Keratinocyte (primary cell): ENCODE data around the gene KRTAP6-3. TPM values are rescaled to one million over a fixed set of nuclear protein-coding genes. Genes with fewer than 3 reads are reported as not detected.

Source experiments
- DNase-seq: peaks from one replicate; pipeline ENCODE4 v3.0.0-alpha.2; 2011; ENCODE audit warnings: low read depth, missing footprints, low spot score
- FAIRE-seq: peaks from 2 replicates; lab custom pipeline; 2011; peaks lifted over from hg19 to GRCh38; lab: Jason Lieb, UNC
- H2AFZ ChIP-seq: 2 replicates; pipeline ENCODE4 v1.6.0; 2012; ENCODE audit warnings: low read length, control low read depth, inconsistent platforms; ENCODE audit not compliant: control insufficient read depth
- H3K27ac ChIP-seq: 2 replicates; pipeline ENCODE4 v1.5.1; 2011; ENCODE audit warnings: low read length; ENCODE audit not compliant: control insufficient read depth, insufficient read depth
- H3K27me3 ChIP-seq: 3 replicates; pipeline ENCODE4 v1.6.0; 2011; ENCODE audit warnings: low read length; ENCODE audit not compliant: control insufficient read depth, insufficient read depth; ENCODE audit errors: extremely low read depth
- H3K36me3 ChIP-seq, 2 experiments: 2 replicates in 1 of 2; 3 replicates in 1 of 2; pipeline ENCODE4 v1.5.1; 2011; ENCODE audit warnings: low read length in 2 of 2, mild to moderate bottlenecking in 1 of 2; ENCODE audit not compliant: control insufficient read depth in 2 of 2, insufficient read depth in 2 of 2; ENCODE audit errors: extremely low read depth in 1 of 2
- H3K4me1 ChIP-seq: 3 replicates; pipeline ENCODE4 v1.5.1; 2011; ENCODE audit warnings: low read length; ENCODE audit not compliant: control insufficient read depth, insufficient read depth; ENCODE audit errors: extremely low read depth
- H3K4me2 ChIP-seq: 3 replicates; pipeline ENCODE4 v1.6.0; 2011; ENCODE audit warnings: low read depth, low read length; ENCODE audit not compliant: control insufficient read depth, insufficient read depth; ENCODE audit errors: extremely low read depth
- H3K4me3 ChIP-seq, 3 experiments: fragments of 200-600 bp in 1 of 3; sonication (generic) in 1 of 3; 2 replicates in 2 of 3; 3 replicates in 1 of 3; pipeline ENCODE4 v1.5.1; 2011 to 2016; ENCODE audit warnings: low read length in 3 of 3, mild to moderate bottlenecking in 3 of 3, control low read depth in 2 of 3, inconsistent platforms in 1 of 3, low read depth in 1 of 3, mixed read lengths in 1 of 3, mixed run types in 1 of 3, moderate library complexity in 1 of 3; ENCODE audit not compliant: control insufficient read depth in 2 of 3, insufficient read depth in 2 of 3; ENCODE audit errors: extremely low read depth in 1 of 3
- H3K79me2 ChIP-seq: 2 replicates; pipeline ENCODE4 v1.6.0; 2012; ENCODE audit warnings: low read length; ENCODE audit not compliant: control insufficient read depth, insufficient read depth
- H3K9ac ChIP-seq: 3 replicates; pipeline ENCODE4 v1.6.0; 2011; ENCODE audit warnings: low read length; ENCODE audit not compliant: control insufficient read depth, insufficient read depth; ENCODE audit errors: extremely low read depth
- H3K9me1 ChIP-seq: 3 replicates; pipeline ENCODE4 v1.6.0; 2011; ENCODE audit warnings: low read length; ENCODE audit not compliant: control insufficient read depth, insufficient read depth; ENCODE audit errors: extremely low read depth
- H3K9me3 ChIP-seq: 2 replicates; pipeline ENCODE4 v1.5.1; 2012; ENCODE audit warnings: low read depth, low read length; ENCODE audit not compliant: control insufficient read depth
- H4K20me1 ChIP-seq: 3 replicates; pipeline ENCODE4 v1.6.0; 2011; ENCODE audit warnings: low read length; ENCODE audit not compliant: control insufficient read depth, insufficient read depth; ENCODE audit errors: extremely low read depth
- CTCF ChIP-seq, 3 experiments: IDR thresholded peaks in 1 of 3; conservative IDR thresholded peaks in 1 of 3; optimal IDR thresholded peaks in 1 of 3; 2 replicates in 2 of 3; 3 replicates in 1 of 3; pipeline versions ENCODE3 to v1.5.1; 2011; ENCODE audit warnings: low read length in 3 of 3, mild to moderate bottlenecking in 3 of 3, moderate library complexity in 2 of 3, control low read depth in 1 of 3, inconsistent platforms in 1 of 3; ENCODE audit not compliant: insufficient read depth in 2 of 3; ENCODE audit errors: extremely low read depth in 1 of 3
- EZH2 ChIP-seq: IDR thresholded peaks from one replicate; pipeline ENCODE4 v1.6.1; 2012; ENCODE audit warnings: inconsistent platforms, mild to moderate bottlenecking, low read length, moderate library complexity
- dilution Hi-C: fragments of 300-500 bp; cut with MboI; formaldehyde crosslinking; loops from one replicate; pipeline ENCODE4 v1.7.0; 2020; ENCODE audit warnings: low sequenced_read_pairs; ENCODE audit not compliant: extremely low pct_ligation_motif_present
- polyA plus RNA-seq, 5 experiments: library from polyadenylated mRNA; depleted of rRNA in 3 of 5; stranded (reverse) in 3 of 5; stranded (forward) in 1 of 5; unstranded in 1 of 5; fragments of >200 nt; gene quantifications; 1 replicate in 1 of 5; 2 replicates in 3 of 5; 3 replicates in 1 of 5; pipeline versions ENCODE4 v1.2.1 to v1.2.3, GENCODE V29; 2011 to 2012; ENCODE audit warnings: missing spikeins in 2 of 5, low read depth in 1 of 5, low replicate concordance in 1 of 5

Gene KRTAP6-3
- polyA plus RNA-seq, 1 donor (not counting 4 experiments of a cell fraction or from before 2014, with no cell fraction given) = not detected

DNA sequence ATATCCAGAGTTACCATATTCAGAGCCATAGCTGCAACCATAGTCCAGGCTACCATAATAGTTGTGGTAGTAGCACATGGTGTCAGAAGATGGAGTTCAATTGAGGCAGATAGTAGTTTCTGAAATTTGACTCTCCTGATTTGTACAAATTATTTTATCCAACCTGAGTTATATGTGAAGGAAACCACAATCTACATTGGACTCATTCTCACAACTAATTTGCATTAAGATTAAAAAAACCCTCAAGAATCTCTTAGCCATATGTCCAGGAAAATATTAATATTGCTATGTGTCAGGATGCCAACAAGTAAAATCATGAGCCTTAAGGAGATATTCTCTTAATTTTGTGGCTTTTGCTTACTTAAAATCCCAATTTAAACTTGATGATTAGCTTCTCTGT is 1.9 kb upstream of the KRTAP6-3 start, which contains the start of gene KRTAP22-2:
Gene KRTAP22-2, minus strand, starts transcription at position 101 of the 400 bp plus-strand sequence.
- FAIRE-seq = no peak
- H4K20me1 ChIP-seq = no peaks in the 10 kb centered on the region
- dilution Hi-C loops = no loop called here

GRCh38 chr21:30598802-30599201 is 6.6 kb downstream of the KRTAP6-3 start, which contains the start of gene KRTAP6-2:
TSS of gene KRTAP6-2 (minus strand) at chr21:30598902. CDS start at chr21:30598874, 28 bp downstream.
- Histone ChIP-seq H3K4me3 (no peak within 1 kb of the TSS), H3K4me1 (no peaks in the 10 kb centered on the region), H3K79me2 (no peaks in the 10 kb centered on the region), H3K27ac (no peak within 1 kb of the TSS), H3K36me3 (no peaks in the 10 kb centered on the region), H2AFZ (no peak within 1 kb of the TSS), H3K4me2 (no peak within 1 kb of the TSS), H3K9me3 (no peaks in the 10 kb centered on the region), H3K9ac (no peak within 1 kb of the TSS), H4K20me1 (no peaks in the 10 kb centered on the region), H3K27me3 (no peaks in the 10 kb centered on the region), H3K9me1 (no peaks in the 10 kb centered on the region)
- FAIRE-seq (no peak), DNase-seq (no peak)
- TF ChIP-seq EZH2 (no peak), CTCF (optimal IDR thresholded peaks at IDR 0.05 in 1 of 3, IDR thresholded peaks at IDR 0.05 in 1 of 3, conservative IDR thresholded peaks at IDR 0.05 in 1 of 3; ENCODE audit: extremely low read depth in 1 of 3, insufficient read depth in 2 of 3, low read length in 3 of 3) (no peak)
- dilution Hi-C loops = no loop called here

More for the DNA sequence above, 1.9 kb upstream of the KRTAP6-3 start, which contains the start of gene KRTAP22-2:
- no peak for DNase-seq
- no peak within 1 kb of the TSS for H3K4me3 ChIP-seq
- H3K9ac ChIP-seq = no peak within 1 kb of the TSS
- H3K79me2 ChIP-seq = no peaks in the 10 kb centered on the region
- H3K27ac ChIP-seq = no peak within 1 kb of the TSS
- no peak within 1 kb of the TSS for H3K4me2 ChIP-seq
- no peaks in the 10 kb centered on the region for H3K27me3 ChIP-seq
- no peaks in the 10 kb centered on the region for H3K36me3 ChIP-seq
- no peak within 1 kb of the TSS for H2AFZ ChIP-seq
- H3K4me1 ChIP-seq = no peaks in the 10 kb centered on the region
- no peaks in the 10 kb centered on the region for H3K9me1 ChIP-seq
- TF ChIP-seq CTCF (optimal IDR thresholded peaks at IDR 0.05 in 1 of 3, IDR thresholded peaks at IDR 0.05 in 1 of 3, conservative IDR thresholded peaks at IDR 0.05 in 1 of 3; ENCODE audit: extremely low read depth in 1 of 3, insufficient read depth in 2 of 3, low read length in 3 of 3) (no peak), EZH2 (no peak)
- no peaks in the 10 kb centered on the region for H3K9me3 ChIP-seq
